Measurements from ENCODE around the gene ZNF341. TPM values are rescaled to one million over a fixed set of nuclear protein-coding genes. Genes with fewer than 3 reads are reported as not detected.

ZNF341 gene
- total RNA-seq, 1 donor from 2014 or later: 0.53 TPM

GRCh38 chr20:33716498-33716897 is 15.3 kb upstream of the ZNF341 start:
- FAIRE-seq: no peak
- no peak for DNase-seq (ENCODE audit: low read depth)
- Histone ChIP-seq H3K4me3 (ENCODE audit: low read depth, low read length) (no peak overlapping the region), H3K27me3 (ENCODE audit: control insufficient read depth, insufficient read depth, low read length) (no peaks in the 10 kb centered on the region), H3K36me3 (ENCODE audit: control insufficient read depth, insufficient read depth, low read length) (peaks cover 3% of the 10 kb centered on the region)
- TF ChIP-seq CTCF (IDR thresholded peaks at IDR 0.05; ENCODE audit: insufficient read depth, low read length, severe bottlenecking): no peak

- no peaks in the 10 kb centered on the region for H3K36me3 ChIP-seq (ENCODE audit: control insufficient read depth, insufficient read depth, low read length)
- FAIRE-seq: no peak
- no peak for TF ChIP-seq CTCF (IDR thresholded peaks at IDR 0.05; ENCODE audit: insufficient read depth, low read length, severe bottlenecking)
- H3K27me3 ChIP-seq (ENCODE audit: control insufficient read depth, insufficient read depth, low read length): no peaks in the 10 kb centered on the region
- no peak for DNase-seq (ENCODE audit: low read depth)
- H3K4me3 ChIP-seq (ENCODE audit: low read depth, low read length): peak overlapping the region; percentile 54
Observed at GRCh38 chr20:33719277-33719988, 12.4 kb upstream of the ZNF341 start.

GRCh38 chr20:33719989-33720709 is 11.6 kb upstream of the ZNF341 start, which contains the start of gene PXMP4:
Gene PXMP4 (minus strand): TSS chr20:33720310. CDS start chr20:33720207, 103 bp downstream.
- H3K36me3 ChIP-seq (ENCODE audit: control insufficient read depth, insufficient read depth, low read length): no peaks in the 10 kb centered on the region
- no peaks in the 10 kb centered on the region for H3K27me3 ChIP-seq (ENCODE audit: control insufficient read depth, insufficient read depth, low read length)
- DNase-seq (ENCODE audit: low read depth) (peak; percentile 95), FAIRE-seq (no peak)
- TF ChIP-seq CTCF (IDR thresholded peaks at IDR 0.05; ENCODE audit: insufficient read depth, low read length, severe bottlenecking): no peak
- peak within 1 kb of the TSS; percentile 54 for H3K4me3 ChIP-seq (ENCODE audit: low read depth, low read length)

GRCh38 chr20:33721391-33722140 is 10.2 kb upstream of the ZNF341 start:
- Histone ChIP-seq H3K27me3 (ENCODE audit: control insufficient read depth, insufficient read depth, low read length) (no peaks in the 10 kb centered on the region), H3K36me3 (ENCODE audit: control insufficient read depth, insufficient read depth, low read length) (no peaks in the 10 kb centered on the region), H3K4me3 (ENCODE audit: low read depth, low read length) (no peak overlapping the region)
- DNase-seq (ENCODE audit: low read depth) (no peak), FAIRE-seq (no peak)
- TF ChIP-seq CTCF (IDR thresholded peaks at IDR 0.05; ENCODE audit: insufficient read depth, low read length, severe bottlenecking): no peak

GRCh38 chr20:33724439-33725094 is 7.2 kb upstream of the ZNF341 start:
- peak; percentile 46 for DNase-seq (ENCODE audit: low read depth)
- FAIRE-seq: no peak
- H3K36me3 ChIP-seq (ENCODE audit: control insufficient read depth, insufficient read depth, low read length): no peaks in the 10 kb centered on the region
- no peak for TF ChIP-seq CTCF (IDR thresholded peaks at IDR 0.05; ENCODE audit: insufficient read depth, low read length, severe bottlenecking)
- H3K4me3 ChIP-seq (ENCODE audit: low read depth, low read length): no peak overlapping the region
- no peaks in the 10 kb centered on the region for H3K27me3 ChIP-seq (ENCODE audit: control insufficient read depth, insufficient read depth, low read length)
